ENCODE results near the gene SGF29.
"Not testable (repeated sequence)": the region's sequence is repeated elsewhere in the genome, so short reads cannot be mapped to it uniquely, and the experiment has no call there.

SGF29 gene

DNA sequence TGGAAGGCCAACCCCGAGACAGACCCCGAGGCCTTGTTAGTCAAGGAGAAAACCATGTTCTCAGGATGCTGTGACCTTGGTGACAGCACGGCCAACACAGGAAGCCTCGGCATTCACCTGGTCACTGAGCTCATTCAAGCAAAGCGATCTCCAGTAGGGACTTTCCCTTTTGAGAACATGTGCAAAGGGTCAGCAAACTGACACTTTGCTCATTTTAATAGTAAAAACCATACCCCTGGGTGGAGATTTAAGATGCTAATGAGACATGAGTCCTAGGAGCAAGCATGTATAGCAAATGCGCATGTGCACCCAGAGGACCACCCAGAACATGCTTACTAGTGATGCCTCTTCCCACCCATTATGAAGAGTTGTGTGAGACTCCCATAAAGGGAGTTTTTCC lies 48.8 kb downstream of the SGF29 start:
- TF ChIP-seq, protein P1, sequence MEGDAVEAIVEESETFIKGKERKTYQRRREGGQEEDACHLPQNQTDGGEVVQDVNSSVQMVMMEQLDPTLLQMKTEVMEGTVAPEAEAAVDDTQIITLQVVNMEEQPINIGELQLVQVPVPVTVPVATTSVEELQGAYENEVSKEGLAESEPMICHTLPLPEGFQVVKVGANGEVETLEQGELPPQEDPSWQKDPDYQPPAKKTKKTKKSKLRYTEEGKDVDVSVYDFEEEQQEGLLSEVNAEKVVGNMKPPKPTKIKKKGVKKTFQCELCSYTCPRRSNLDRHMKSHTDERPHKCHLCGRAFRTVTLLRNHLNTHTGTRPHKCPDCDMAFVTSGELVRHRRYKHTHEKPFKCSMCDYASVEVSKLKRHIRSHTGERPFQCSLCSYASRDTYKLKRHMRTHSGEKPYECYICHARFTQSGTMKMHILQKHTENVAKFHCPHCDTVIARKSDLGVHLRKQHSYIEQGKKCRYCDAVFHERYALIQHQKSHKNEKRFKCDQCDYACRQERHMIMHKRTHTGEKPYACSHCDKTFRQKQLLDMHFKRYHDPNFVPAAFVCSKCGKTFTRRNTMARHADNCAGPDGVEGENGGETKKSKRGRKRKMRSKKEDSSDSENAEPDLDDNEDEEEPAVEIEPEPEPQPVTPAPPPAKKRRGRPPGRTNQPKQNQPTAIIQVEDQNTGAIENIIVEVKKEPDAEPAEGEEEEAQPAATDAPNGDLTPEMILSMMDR (IDR thresholded peaks at IDR 0.05; ENCODE audit: low read depth, low read length): no peak
- H3K27ac ChIP-seq: no peak overlapping the region
- H3K9me3 ChIP-seq (ENCODE audit: severe bottlenecking): no peaks in the 10 kb centered on the region
- no peaks in the 10 kb centered on the region for H3K27me3 ChIP-seq (ENCODE audit: insufficient read depth, low read depth, severe bottlenecking)
- H3K36me3 ChIP-seq: no peaks in the 10 kb centered on the region
- no peak for DNase-seq
- no peak overlapping the region for H3K4me3 ChIP-seq (ENCODE audit: low read depth, low read length)

DNA sequence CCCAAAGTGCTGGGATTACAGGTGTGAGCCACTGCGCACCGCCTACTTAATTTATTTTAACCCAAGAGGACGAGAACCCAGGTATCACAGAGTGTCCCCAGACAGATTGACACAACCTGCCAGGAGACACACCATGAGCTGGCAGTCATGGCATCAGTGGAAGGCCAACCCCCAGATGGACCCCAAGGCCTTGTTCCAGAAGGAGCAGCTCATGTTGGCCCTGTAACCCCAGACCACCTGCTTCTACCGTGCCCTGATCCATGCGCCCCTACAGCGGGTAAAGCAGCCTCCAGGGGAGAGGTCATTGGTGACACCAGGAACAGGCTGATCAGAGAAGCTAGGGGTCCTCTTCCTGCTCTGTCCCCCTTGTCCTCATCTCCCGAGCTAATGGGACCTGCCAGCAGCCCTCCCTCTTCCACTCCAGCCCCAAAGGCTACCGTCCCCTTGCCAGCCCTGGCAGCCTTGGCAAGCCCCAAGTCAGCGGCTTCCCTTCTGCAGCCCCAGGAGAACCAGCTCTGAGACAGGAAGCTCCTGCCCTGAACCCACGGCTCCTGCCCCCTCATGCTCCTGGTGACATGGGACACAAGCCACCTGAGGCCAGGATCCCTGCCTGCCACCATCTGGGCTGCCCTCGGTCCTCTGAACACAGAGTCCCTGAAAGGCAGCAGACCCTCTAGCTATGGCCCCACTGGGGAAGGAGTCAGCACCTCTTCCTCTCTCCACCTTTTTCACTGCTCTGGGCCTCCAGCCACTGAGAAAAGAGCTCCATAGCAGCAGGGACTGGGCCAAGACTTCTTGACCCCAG lies 49.9 kb downstream of the SGF29 start:
- no peaks in the 10 kb centered on the region for H3K27me3 ChIP-seq (ENCODE audit: insufficient read depth, low read depth, severe bottlenecking)
- H3K36me3 ChIP-seq: no peaks in the 10 kb centered on the region
- DNase-seq: no peak
- H3K27ac ChIP-seq: no peak overlapping the region
- H3K9me3 ChIP-seq (ENCODE audit: severe bottlenecking): no peaks in the 10 kb centered on the region
- TF ChIP-seq, protein P1 (IDR thresholded peaks at IDR 0.05; ENCODE audit: low read depth, low read length): no peak
- H3K4me3 ChIP-seq (ENCODE audit: low read depth, low read length): no peak overlapping the region

DNA sequence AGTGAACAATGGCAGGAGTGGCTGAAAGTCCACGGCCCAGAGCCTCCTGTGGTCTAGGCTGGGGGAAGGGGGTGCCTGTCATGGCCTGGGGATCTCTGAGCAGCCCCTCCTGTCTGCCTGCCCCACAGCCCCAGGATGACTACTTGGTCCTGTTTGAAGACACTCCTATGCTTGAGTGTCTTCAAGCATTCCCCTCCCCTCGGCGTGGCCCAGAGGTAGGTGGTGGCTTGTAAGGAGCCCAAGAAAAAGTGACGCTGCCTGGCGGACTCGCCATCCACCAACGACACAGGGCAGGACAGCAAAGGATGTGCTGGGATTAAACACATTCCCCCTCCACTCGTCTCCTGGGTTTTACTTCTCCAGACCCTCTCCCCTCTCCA lies 50.5 kb downstream of the SGF29 start:
- DNase-seq: no peak
- no peak overlapping the region for H3K4me3 ChIP-seq (ENCODE audit: low read depth, low read length)
- no peak overlapping the region for H3K27ac ChIP-seq
- H3K9me3 ChIP-seq (ENCODE audit: severe bottlenecking): no peaks in the 10 kb centered on the region
- TF ChIP-seq, protein P1 (IDR thresholded peaks at IDR 0.05; ENCODE audit: low read depth, low read length): no peak
- H3K36me3 ChIP-seq: no peaks in the 10 kb centered on the region
- no peaks in the 10 kb centered on the region for H3K27me3 ChIP-seq (ENCODE audit: insufficient read depth, low read depth, severe bottlenecking)

DNA sequence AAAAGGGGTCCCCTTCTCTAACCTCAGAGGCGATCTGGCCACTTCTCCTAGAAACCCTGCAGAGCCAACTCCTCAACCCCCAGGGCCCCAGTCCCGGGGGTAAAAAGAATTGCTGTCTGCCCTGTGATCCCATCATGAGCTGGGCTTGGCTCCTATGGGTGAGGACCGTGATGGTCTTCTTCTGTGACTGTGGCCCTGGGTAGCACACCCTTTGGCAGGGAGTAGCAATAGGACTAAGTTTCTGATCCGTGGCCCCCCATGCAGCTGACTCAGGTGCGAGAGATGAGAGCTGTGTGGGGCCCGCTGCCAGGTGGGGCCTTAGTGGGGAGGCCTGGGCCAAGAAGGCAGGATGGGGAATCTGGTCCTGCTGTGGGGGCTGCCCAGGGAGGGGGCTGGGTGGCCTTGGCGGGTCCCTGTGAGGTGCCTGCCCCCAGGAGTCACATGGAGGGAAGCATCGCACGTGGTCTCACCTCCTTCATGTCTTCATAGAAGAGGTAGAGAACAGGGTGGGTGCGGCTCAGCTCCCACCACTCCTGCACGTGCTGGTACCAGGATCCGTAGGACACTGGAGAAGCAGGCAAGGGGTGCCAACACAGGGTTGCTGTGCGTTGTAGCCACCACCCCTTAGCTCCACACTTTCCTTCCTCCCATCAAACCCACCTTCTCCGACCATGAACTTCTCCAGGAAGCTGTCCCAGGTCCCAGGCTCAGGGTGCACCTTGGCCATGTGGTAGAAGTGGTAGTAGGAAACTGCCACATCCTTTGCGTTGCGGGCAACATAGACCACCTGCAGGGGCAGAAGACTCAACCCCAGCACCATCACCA lies 52.8 kb downstream of the SGF29 start:
- Histone ChIP-seq H3K27ac (no peak overlapping the region), H3K27me3 (ENCODE audit: insufficient read depth, low read depth, severe bottlenecking) (no peaks in the 10 kb centered on the region), H3K4me3 (ENCODE audit: low read depth, low read length) (no peak overlapping the region), H3K36me3 (no peaks in the 10 kb centered on the region), H3K9me3 (ENCODE audit: severe bottlenecking) (no peaks in the 10 kb centered on the region)
- TF ChIP-seq, protein P1 (IDR thresholded peaks at IDR 0.05; ENCODE audit: low read depth, low read length): no peak
- DNase-seq: no peak

DNA sequence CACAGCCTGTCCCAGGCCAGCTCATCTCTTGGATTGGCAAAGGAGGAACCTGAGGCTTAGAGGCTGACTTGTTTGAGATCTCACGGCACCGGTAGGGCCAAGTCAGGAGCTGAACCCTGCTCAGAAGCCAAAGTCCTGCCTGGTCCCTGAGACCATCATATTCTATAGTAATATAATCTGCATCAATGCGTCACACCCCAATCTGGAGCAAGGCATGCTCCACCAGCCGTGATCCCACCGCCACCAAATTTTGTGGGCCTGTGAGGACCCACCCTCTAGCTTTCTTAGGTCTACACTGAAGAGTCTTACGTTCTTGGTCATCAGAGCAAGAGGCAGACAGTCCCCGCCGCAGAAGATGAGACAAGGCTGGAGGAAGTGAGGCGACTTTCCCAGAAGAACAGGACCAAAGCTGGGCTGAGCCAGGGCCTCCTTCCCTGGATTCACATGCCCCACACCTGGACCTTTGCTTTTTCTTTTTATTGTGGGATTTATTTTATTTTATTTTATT lies 53.5 kb downstream of the SGF29 start:
- Histone ChIP-seq H3K36me3 (no peaks in the 10 kb centered on the region), H3K27ac (no peak overlapping the region)

DNA sequence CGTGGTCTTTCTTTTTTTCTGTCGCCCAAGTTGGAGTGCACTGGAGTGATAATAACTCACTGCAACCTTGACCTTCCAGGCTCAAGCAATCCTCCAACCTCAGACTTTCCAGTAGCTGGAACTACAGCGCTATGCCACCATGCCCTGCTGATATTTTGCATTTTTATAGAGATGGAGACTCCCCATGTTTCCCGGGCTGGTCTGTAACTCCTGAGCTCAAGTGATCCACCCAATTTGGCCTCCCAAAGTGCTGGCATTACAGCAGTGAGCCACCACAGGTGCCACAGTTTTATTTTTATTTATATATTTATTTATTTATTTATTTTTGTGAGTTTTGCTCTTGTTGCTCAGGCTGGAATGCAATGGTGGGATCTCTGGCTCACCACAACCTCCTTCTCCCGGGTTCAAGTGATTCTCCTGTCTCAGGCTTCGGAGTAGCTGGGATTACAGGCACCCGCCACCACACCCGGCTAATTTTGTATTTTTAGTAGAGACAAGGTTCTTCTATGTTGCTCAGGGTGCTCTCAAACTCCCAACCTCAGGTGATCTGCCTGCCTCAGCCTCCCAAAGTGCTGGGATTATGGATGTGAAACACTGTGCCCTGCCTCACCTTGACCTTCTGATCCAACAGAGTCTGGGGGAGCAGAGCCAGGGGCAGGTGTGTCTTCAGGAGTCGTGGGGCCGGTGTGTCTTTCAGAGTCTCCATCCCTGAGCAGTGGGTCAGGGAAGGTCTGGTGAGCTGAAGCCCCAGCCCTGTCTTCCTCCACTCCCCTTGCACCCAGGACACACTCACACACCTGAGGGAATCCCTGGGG lies 54.2 kb downstream of the SGF29 start:
- not testable (repeated sequence) for H3K27me3 ChIP-seq (ENCODE audit: insufficient read depth, low read depth, severe bottlenecking); H3K4me3 ChIP-seq (ENCODE audit: low read depth, low read length); H3K9me3 ChIP-seq (ENCODE audit: severe bottlenecking); H3K36me3 ChIP-seq; DNase-seq; H3K27ac ChIP-seq

More for the DNA sequence above, 53.5 kb downstream of the SGF29 start:
- H3K27me3 ChIP-seq (ENCODE audit: insufficient read depth, low read depth, severe bottlenecking): no peaks in the 10 kb centered on the region
- TF ChIP-seq, protein P1 (IDR thresholded peaks at IDR 0.05; ENCODE audit: low read depth, low read length): no peak
- no peak for DNase-seq
- no peaks in the 10 kb centered on the region for H3K9me3 ChIP-seq (ENCODE audit: severe bottlenecking)
- H3K4me3 ChIP-seq (ENCODE audit: low read depth, low read length): no peak overlapping the region

DNA sequence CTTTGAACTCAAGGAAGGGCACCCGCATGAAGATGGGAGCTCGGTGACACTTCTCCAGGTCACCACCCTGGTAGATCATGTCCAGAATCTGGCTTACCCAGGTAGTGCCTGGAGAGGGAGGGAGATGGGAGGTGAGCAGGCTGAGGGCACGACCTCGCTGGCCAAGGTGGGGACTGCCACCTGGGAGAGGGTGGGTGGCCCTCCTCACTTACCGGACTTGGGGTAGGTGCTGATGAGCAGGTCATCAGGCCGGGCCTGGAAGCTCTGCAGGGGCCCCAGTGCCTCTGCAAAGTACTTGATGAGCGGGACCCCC lies 54.7 kb downstream of the SGF29 start:
- H3K4me3 ChIP-seq (ENCODE audit: low read depth, low read length); H3K36me3 ChIP-seq; H3K27ac ChIP-seq; H3K27me3 ChIP-seq (ENCODE audit: insufficient read depth, low read depth, severe bottlenecking); DNase-seq; H3K9me3 ChIP-seq (ENCODE audit: severe bottlenecking): not testable (repeated sequence)

DNA sequence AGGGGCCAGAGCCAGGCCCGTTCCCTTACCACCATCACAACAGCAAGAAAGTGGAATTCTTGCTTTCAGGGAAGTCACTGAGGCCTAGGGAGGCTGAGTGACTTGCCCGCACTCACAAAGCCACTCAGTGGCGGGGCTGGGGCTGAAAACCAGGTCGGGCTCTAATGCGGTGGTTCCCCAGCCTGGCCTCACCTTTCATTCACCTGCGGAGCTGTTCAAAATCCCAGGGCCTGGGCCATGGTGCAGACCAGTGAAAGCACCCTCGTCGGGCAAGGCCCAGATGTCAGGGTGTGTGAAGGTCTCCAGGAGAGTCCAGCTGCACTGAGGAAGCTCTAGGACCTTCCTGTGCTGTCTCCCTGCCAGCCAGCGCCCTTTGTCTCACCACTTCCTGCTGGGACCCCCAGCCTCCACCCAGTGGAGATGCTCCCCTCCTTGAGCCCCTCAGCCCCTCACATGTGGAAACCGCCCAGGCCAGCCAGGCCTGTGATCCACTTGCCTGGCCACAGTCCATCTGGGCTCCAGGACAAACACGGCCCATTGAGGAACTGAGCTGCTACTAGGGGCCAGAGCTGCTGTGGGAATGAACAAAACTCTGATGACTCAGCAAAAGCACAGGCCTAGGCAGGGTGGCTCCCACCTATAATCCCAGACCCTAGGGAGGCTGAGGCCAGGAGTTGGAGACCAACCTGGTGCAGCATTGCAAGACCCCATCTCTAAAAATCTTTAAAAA lies 55.3 kb downstream of the SGF29 start:
- peak overlapping the region; percentile 30; the same call in 1 of the 2 replicates for H3K27ac ChIP-seq
- H3K36me3 ChIP-seq; H3K27me3 ChIP-seq (ENCODE audit: insufficient read depth, low read depth, severe bottlenecking); DNase-seq; H3K9me3 ChIP-seq (ENCODE audit: severe bottlenecking): not testable (repeated sequence)
- peak overlapping the region; percentile 39 for H3K4me3 ChIP-seq (ENCODE audit: low read depth, low read length)
